Stimulated activated CD8-positive, alpha-beta memory T cell treated with anti-CD3 and anti-CD28 coated beads, Interleukin-12 subunit alpha, Interleukin-12 subunit beta, amount 100 ng/mL, for 24 hours (primary cell): ENCODE results near the gene SMIM35.
"Not testable (repeated sequence)": the region's sequence is repeated elsewhere in the genome, so short reads cannot be mapped to it uniquely, and the experiment has no call there.

Source experiments
- DNase-seq: peaks from one replicate; pipeline ENCODE4 v3.0.0-alpha.2; 2020; ENCODE audit errors: extremely low read depth

The SMIM35 gene

DNA sequence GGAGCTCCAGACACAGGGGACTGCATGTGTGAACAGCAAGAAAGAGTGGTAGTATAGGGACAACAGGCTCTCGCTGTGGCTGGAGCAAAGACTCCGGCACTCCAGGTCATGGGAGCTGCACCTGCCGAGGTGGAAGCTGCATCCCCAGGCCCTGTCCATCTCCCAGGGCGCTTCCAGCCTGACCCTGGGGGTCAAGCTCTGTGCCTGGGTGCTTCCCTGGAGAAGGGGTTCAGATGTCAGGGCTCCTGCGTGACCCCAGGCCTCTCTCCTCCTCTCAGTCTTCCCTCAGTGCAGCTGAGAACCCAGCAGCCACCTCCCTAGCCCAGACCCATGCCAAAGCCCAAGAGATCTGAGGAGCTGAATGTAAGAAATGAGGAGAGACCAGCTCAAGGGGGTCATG, 6.5 kb downstream of the SMIM35 start:
- DNase-seq, result no peak

GRCh38 chr11:118079491-118079890, 7.3 kb downstream of the SMIM35 start:
- no peak for DNase-seq

DNA sequence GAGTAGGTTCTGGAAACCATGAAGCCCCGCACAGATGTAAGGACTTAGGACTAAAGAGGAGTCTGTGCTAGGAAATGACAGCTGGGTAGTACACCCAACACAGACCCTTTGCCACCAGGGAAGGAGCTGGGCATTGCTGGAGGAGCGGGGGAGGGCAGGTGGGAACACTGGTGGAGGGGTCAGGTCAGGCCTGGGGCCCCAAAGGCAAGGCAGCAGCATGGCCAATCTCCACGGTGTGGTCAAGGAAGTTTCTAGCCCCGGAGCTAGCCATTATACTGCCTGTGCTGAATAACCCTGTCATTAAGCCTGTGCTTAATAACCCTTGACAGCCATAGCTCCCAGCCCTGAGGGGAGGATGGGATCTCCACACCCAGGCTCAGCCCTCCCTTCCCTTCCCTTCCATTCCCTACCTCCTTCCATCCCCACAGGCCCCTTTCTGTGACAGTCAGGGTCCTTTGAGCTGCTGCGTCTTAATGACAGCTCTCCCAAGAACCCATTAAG, 7.8 kb downstream of the SMIM35 start:
- no peak for DNase-seq

- DNase-seq, result no peak
Observed at GRCh38 chr11:118076754-118077281, 9.9 kb downstream of the SMIM35 start, which contains the start of gene TMPRSS4. Gene TMPRSS4 (plus strand): TSS chr11:118077078. CDS start chr11:118077303, 225 bp downstream.

DNA sequence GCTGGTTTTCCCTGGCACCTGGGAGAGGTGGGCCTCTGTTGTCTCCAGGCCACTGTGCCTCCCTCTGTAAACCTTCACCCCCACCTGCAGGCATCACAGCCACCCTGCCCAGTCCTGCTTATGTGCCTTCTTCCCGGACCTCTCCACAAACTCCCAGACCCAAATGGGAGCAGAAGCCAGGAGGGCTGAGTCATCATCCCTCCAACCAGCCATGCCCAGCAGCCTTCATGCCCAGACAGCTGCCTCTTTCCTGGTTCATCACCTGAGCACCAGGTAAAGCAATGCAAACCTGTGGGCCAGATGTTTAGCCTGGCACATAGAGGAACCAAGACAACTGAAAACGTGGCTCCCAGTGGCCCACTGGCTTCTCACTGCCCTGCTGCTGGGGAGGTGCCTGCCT, 12.0 kb downstream of the SMIM35 start:
- no peak for DNase-seq

DNA sequence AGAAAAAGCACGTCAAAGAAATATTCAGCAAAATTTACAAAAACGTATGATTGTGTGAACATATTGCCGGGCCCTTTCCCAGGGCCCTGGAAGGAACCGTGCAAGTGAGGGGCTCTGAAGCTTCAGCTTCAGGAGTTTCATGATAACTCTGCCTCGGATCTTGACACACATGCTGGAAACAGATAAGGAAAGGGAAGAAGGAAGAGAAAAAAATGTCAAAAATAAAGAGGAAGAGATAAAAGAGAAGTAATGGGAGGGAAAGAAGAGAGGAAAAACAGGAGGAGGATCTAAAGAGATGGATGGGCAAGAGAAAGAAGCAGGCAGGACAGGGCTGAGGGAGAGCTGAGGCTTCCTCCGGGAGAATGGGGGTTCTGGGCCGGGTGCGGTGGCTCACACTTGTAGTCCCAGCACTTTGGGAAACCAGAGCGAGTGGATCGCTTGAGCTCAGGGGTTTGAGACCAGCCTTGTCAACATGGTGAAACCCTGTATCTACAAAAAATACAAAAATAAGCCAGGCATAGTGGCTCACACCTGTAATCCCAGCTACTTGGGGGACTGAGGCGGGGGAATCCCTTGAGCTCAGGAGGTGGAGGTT, 12.6 kb downstream of the SMIM35 start:
- DNase-seq, result no peak

DNA sequence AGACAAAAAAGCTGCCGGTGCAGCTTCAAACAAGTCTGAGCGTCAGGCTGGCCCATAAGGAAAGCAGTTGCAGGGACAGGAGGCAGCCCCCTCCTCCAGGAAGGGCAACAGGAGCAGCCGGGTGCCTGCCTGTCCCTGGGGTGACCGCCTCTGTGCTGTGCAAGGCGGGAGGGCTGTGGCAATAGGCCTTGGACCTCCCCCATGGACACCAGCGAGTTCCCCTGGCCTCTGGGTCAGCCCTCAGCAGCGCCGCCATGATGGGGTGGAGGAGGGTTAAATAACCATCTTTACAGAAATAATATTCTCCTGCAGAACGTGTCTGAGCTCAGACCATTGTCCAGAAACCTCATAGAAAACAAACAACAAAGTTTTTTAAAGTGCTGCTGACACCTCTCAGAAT, 13.2 kb downstream of the SMIM35 start:
- no peak for DNase-seq

DNA sequence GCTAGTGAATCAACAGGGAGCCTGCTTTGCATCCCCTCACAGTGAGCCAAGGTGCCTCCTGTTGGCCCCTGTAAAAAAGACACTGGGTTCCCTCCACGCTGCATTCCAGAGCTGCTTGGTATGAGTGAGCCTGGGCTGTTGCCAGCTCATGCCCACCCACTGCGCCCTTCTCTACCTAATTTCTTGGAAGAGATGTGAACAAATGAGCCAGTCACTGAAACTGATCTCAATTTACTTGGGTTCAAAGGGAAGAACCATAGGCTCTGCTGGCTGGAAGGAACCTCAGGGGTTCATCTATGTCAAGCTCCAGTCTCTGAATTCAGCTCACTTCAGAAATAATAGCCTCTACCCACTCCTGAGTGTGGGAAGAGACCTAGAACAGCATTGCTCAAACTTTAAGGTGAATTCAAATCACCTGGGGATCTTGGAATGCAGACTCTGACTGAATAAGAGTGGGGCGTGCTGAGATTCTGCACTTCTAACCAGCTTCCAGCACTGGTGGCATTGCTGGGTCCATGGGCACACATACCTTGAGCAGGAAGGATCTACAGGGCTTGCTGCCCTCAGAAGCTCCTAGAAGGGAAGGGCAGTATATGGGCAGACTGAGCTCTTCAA, 15.2 kb downstream of the SMIM35 start:
- no peak for DNase-seq

DNA sequence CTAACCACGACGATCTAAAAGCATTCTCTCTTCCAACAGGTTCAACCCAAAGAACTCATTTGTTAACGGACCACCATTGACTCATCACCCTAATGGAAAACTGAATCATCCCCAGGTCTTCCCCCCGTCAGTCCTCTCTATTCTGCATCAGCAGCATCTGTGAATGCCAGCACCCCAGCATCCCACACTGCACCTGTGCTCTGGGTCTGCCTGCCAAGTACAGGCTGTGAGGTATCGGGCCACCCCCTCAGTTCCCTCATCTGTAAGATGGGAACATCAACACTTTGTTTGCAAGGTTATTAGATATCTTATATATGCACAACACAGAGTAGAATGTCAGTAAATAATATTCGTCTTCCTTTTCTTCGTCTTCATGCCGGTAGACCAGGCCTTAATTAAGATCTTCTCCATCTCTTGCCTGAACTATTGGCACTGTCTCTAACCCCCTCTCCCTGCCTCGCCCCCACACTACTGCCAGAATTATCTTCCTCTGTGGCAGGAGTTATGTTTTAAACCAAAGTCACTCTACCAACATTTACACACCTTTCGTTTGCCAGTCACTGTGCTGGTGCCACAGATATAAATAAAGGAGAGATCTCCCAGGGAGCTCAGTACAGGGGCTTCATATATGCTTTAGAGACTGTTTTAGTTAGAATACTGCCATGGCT, 17.7 kb downstream of the SMIM35 start:
- DNase-seq, result no peak

DNA sequence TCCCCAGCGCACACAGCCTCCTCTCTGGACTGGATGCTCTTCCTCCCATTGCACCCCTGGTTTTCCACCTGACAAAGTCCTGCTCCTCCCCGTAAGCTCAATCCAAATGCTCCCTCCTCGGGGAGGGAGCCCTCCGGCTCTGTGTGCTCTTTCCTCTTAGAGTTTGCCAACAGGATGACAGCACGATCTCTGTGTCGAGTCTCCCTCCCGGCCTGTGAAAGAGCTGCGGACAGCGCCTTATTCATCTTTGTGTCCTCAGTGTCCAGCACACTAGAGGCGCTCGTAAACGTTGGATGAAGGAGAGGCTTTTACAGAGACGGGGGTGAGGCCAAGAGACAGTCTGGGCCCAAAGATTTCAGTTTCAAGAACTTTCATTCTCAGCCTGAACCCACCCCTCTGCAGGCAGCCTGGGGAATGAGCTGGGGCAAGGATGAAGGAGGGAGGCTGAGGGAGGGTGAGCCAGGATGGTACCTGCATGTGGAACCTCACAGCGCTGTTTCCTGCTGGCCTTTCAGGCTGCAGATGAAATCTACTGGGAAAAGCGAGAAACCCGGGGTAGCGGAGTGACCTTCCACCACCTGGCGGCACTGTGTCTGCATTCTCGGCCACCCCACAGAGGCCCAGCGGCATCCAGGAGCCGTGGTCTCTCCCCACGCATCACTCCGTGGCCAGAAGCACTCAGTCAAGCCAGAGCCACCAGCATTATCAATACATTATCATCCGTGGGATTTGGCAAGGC, 18.4 kb downstream of the SMIM35 start:
- DNase-seq, result no peak

GRCh38 chr11:118067006-118067405, 19.8 kb downstream of the SMIM35 start:
- DNase-seq, result no peak

- DNase-seq, result no peak
Observed at GRCh38 chr11:118065384-118065783, 21.4 kb downstream of the SMIM35 start.

- DNase-seq, result no peak
Observed at GRCh38 chr11:118064956-118065355, 21.8 kb downstream of the SMIM35 start.

- not testable (repeated sequence) for DNase-seq
Observed at GRCh38 chr11:118062631-118063030, 24.1 kb downstream of the SMIM35 start.

GRCh38 chr11:118062181-118062580, 24.6 kb downstream of the SMIM35 start:
- DNase-seq, result not testable (repeated sequence)

GRCh38 chr11:118061586-118062125, 25.1 kb downstream of the SMIM35 start:
- DNase-seq, result no peak

DNA sequence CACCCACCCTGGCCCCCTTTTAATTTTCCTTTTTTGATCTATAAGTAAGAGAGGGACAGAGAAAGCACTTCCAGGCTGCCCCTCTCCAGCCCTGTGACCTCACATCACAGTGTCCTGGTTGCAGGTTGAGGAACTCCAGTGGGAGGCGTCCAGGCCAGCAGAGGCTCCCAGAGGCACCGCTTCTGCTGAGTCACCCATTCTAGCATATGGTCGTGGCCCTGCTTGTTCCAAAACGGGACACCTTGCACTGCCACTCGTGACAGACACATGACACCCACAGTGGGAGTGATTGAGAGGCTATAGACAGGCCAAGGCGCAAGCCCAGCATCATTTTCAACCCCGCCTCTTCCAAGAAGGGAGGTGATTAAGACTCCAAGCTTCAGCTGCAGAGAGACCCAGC, 25.9 kb downstream of the SMIM35 start:
- DNase-seq, result no peak

- no peak for DNase-seq
Observed at GRCh38 chr11:118060081-118060661, 26.6 kb downstream of the SMIM35 start.

DNA sequence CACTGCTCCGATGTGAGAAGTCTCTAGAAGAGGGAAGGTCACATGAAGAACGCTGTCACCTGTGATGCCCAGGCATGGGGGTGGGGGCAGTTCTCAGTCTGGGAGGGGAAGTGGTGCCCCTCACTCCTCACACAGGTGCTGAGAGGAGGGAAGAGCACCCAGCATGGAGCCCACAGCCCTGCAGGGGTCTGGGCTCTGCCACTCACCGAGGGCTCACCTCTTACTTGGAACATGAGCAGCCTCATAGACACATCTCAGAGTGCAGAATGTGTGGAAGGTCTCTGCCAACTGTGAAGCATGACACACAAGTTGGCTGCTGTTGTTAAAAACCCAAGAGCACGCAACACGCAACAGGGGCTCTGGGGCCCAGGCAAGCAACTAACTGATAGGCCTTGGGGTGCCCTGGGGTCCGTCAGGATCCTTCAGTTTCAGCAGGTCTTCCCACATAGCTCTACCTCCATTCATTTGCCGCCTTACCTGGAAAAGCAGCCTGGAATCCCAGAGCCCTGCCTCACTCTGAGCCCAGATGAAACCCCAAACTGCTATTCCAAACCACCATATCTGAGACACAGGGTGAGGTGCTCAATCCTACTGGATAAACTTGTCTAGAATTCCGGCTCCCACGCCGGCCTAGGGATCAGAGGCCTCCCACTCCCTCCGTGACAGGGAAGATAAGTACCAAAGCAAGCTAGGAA, 27.4 kb downstream of the SMIM35 start:
- no peak for DNase-seq

- DNase-seq, result no peak
Observed at GRCh38 chr11:118058311-118059245, 28.2 kb downstream of the SMIM35 start.
